Measurements from ENCODE around the gene MPP2.
"Not testable (repeated sequence)": the region's sequence is repeated elsewhere in the genome, so short reads cannot be mapped to it uniquely, and the experiment has no call there.

Gene MPP2

DNA sequence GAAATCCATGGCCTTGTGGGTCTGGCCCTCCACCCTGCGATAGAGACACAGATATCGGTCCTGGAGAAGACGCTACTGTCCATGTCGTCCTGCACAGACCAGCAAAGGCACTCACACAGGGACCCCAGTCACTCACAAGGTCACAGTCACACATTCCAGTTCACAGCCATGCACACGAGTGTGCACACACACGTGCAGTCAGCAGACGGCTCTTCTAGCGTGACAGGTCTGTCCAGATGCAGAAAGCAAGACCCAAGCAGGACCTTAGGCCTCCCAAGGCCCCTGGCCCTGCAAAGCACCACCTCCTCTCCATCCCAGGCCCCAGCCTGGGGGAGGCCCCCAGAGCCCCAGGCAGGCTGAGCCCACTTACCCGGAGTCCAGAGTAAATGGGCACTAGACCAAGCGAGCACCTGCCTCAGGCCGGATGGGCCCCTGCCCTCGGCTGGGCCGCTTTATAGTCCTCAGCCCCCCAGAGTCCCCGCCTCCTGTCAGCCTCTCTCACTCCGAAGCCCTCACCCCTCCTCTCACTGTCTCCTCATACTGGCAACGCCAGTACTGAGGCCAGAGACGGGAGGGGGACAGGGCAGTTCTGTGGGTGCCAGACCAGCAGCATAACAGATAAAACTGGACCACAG is 34.8 kb upstream of the MPP2 start, which contains the start of gene PPY:
TSS of gene PPY (minus strand) at position 426 of the 635 bp plus-strand sequence. CDS start 822 bp downstream, outside the sequence.
- ChIA-PET POLR2A (interaction anchor here (1.2 kb wide), 1 partner anchor 41 kb away, joined by 3 read pairs; no protein-coding TSS in a partner anchor), CTCF (interaction anchor here (2.2 to 3.1 kb wide), 3 partner anchors 28 to 52 kb away, joined by 9 to 58 read pairs (median 20); no protein-coding TSS in a partner anchor)

DNA sequence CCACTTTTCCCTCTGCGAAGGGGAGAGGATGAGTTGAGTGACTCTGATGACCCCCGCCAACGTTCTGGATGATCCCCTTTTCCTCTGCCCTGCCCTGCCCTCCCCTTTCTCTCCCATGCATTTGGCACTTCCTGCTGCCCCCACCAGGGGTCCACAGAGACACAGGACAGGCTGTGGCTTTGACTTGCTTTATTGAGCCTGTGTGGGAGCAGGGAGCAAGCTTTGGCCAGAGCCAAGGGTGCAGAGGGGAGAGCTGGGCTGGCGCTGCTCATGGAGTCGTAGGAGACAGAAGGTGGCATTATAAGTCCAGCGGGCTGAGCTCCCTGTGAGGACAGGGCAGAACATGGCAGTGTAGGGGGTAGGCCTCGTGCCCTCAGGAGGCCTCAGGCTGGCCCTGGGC is 33.3 kb upstream of the MPP2 start:
- TF ChIP-seq L3MBTL2 (conservative IDR thresholded peaks at IDR 0.05) (no peak), HDGF (IDR thresholded peaks at IDR 0.05; ENCODE audit: borderline replicate concordance) (no peak), SUZ12 (IDR thresholded peaks at IDR 0.05) (no peak), BHLHE40 (IDR thresholded peaks at IDR 0.05; ENCODE audit: borderline replicate concordance) (no peak), TARDBP (IDR thresholded peaks at IDR 0.05) (no peak), FOXM1 (IDR thresholded peaks at IDR 0.05; ENCODE audit: borderline replicate concordance) (no peak), ELF4 (IDR thresholded peaks at IDR 0.05) (no peak)
- ChIA-PET POLR2A (interaction anchor here (0.8 to 0.9 kb wide), 2 partner anchors 17 to 43 kb away, joined by 3 read pairs; no protein-coding TSS in a partner anchor), CTCF (interaction anchor here (0.6 to 2.3 kb wide), 9 partner anchors 12 to 228 kb away, joined by 3 to 7 read pairs (median 3); partner anchors contain the start of gene MPP2)
- DNase-seq (ENCODE audit: extremely low spot score), result peak; percentile 61

More for the DNA sequence above, 34.8 kb upstream of the MPP2 start, which contains the start of gene PPY:
- DNase-seq (ENCODE audit: extremely low spot score), result no peak
- no peak for TF ChIP-seq ARNT (IDR thresholded peaks at IDR 0.05)
- TF ChIP-seq NFRKB (IDR thresholded peaks at IDR 0.05), result no peak
- TF ChIP-seq SP1 (IDR thresholded peaks at IDR 0.05), result no peak
- TF ChIP-seq HDGF (IDR thresholded peaks at IDR 0.05; ENCODE audit: borderline replicate concordance), result no peak
- no peak for TF ChIP-seq LEF1 (IDR thresholded peaks at IDR 0.05; ENCODE audit: borderline replicate concordance)
- TF ChIP-seq CTBP1 (IDR thresholded peaks at IDR 0.05; ENCODE audit: borderline replicate concordance), result no peak
- no peak for TF ChIP-seq SUZ12 (IDR thresholded peaks at IDR 0.05)
- TF ChIP-seq, protein P1, sequence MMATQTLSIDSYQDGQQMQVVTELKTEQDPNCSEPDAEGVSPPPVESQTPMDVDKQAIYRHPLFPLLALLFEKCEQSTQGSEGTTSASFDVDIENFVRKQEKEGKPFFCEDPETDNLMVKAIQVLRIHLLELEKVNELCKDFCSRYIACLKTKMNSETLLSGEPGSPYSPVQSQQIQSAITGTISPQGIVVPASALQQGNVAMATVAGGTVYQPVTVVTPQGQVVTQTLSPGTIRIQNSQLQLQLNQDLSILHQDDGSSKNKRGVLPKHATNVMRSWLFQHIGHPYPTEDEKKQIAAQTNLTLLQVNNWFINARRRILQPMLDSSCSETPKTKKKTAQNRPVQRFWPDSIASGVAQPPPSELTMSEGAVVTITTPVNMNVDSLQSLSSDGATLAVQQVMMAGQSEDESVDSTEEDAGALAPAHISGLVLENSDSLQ (IDR thresholded peaks at IDR 0.05), result no peak
- no peak for TF ChIP-seq TARDBP (IDR thresholded peaks at IDR 0.05)
- TF ChIP-seq FOXK2 (IDR thresholded peaks at IDR 0.05), result no peak

DNA sequence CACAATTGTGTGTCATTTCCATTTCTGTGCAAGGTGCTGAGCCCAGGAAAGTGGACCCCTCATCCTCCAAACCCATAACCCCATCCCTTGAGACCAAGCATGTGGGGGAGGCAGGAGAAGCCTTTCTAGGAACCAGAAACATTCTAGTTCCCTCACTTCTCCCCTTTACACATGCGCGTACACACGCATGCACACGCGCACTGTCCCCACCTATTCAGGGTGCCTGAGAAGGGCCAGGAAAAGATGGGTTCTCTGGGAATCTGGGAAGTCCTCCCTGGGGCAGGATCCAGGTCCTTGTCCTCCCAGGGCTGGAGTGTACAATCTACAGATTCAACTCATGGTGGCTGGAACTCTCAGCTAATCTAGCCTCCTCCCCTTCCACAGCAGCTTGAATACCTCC is 32.5 kb upstream of the MPP2 start:
- DNase-seq (ENCODE audit: extremely low spot score), result no peak
- ChIA-PET POLR2A (interaction anchor here (1.1 to 2.9 kb wide), 4 partner anchors 11 to 228 kb away, joined by 3 to 9 read pairs (median 6); no protein-coding TSS in a partner anchor), CTCF (interaction anchor here (1.0 to 2.3 kb wide), 4 partner anchors 26 to 229 kb away, joined by 4 to 7 read pairs (median 6); no protein-coding TSS in a partner anchor)
- TF ChIP-seq HDGF (IDR thresholded peaks at IDR 0.05; ENCODE audit: borderline replicate concordance) (no peak), BHLHE40 (IDR thresholded peaks at IDR 0.05; ENCODE audit: borderline replicate concordance) (no peak), LEF1 (IDR thresholded peaks at IDR 0.05; ENCODE audit: borderline replicate concordance) (no peak), ARNT (IDR thresholded peaks at IDR 0.05) (no peak), SUZ12 (IDR thresholded peaks at IDR 0.05) (no peak), TARDBP (IDR thresholded peaks at IDR 0.05) (no peak), FOXM1 (IDR thresholded peaks at IDR 0.05; ENCODE audit: borderline replicate concordance) (no peak), CTBP1 (IDR thresholded peaks at IDR 0.05; ENCODE audit: borderline replicate concordance) (no peak)
- TF ChIP-seq, protein P1 (IDR thresholded peaks at IDR 0.05), result no peak

DNA sequence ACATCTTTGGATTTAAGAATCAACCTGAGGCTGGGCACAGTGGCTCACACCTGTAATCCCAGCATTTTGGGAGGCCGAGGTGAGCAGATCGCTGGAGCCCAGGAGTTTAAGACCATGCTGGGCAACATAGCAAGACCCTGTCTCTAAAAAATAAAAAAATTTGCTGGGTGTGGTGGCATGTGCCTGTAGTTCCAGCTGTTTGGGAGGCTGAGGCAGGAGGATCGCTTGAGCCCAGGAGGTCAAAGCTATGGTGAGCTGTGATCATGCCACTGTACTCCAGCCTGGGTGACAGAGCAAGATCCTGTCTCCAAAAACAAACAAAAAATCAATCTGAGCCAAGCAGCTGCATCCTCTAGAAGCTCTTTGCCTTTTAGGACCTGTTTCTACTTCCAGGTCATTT is 32.1 kb upstream of the MPP2 start:
- POLR2A ChIA-PET, result interaction anchor here (0.9 to 2.9 kb wide), 6 partner anchors 11 to 228 kb away, joined by 3 to 9 read pairs (median 4); no protein-coding TSS in a partner anchor
- DNase-seq (ENCODE audit: extremely low spot score), result not testable (repeated sequence)
- CTCF ChIA-PET, result interaction anchor here (1.0 to 2.3 kb wide), 4 partner anchors 25 to 229 kb away, joined by 4 to 7 read pairs (median 6); no protein-coding TSS in a partner anchor

DNA sequence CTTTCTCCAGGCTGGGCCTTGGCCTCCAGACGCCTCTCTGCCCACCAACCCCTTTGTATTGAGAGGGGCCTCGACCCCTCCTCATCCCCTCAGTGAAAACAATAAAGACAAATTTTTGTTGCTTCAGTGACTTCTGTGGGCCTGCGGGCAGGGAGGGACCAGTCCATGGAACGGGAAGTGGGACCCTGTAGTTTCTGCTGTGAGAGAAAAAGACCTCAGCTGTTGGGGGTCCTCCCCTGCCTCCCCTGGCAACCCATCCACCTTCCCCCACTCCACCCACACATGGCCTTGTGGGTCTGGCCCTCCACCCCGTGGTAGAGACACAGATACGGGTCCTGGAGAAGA is 31.5 kb upstream of the MPP2 start:
- ChIA-PET CTCF (interaction anchor here (0.9 to 1.3 kb wide), 3 partner anchors 29 to 70 kb away, joined by 3 to 6 read pairs (median 3); no protein-coding TSS in a partner anchor), POLR2A (interaction anchor here (0.9 to 2.9 kb wide), 9 partner anchors 12 to 248 kb away, joined by 3 to 9 read pairs (median 6); partner anchors contain the start of gene TMUB2)
- DNase-seq (ENCODE audit: extremely low spot score), result no peak
- no peak for TF ChIP-seq ELF4 (IDR thresholded peaks at IDR 0.05)
- TF ChIP-seq, protein P1 (IDR thresholded peaks at IDR 0.05), result no peak
- TF ChIP-seq L3MBTL2 (conservative IDR thresholded peaks at IDR 0.05), result no peak
- TF ChIP-seq BHLHE40 (IDR thresholded peaks at IDR 0.05; ENCODE audit: borderline replicate concordance), result no peak
- TF ChIP-seq ARNT (IDR thresholded peaks at IDR 0.05), result no peak
- no peak for TF ChIP-seq SP1 (IDR thresholded peaks at IDR 0.05)
- no peak for TF ChIP-seq ZNF384 (IDR thresholded peaks at IDR 0.05)
- TF ChIP-seq TARDBP (IDR thresholded peaks at IDR 0.05), result no peak
- no peak for TF ChIP-seq LEF1 (IDR thresholded peaks at IDR 0.05; ENCODE audit: borderline replicate concordance)
- TF ChIP-seq CTBP1 (IDR thresholded peaks at IDR 0.05; ENCODE audit: borderline replicate concordance), result no peak

DNA sequence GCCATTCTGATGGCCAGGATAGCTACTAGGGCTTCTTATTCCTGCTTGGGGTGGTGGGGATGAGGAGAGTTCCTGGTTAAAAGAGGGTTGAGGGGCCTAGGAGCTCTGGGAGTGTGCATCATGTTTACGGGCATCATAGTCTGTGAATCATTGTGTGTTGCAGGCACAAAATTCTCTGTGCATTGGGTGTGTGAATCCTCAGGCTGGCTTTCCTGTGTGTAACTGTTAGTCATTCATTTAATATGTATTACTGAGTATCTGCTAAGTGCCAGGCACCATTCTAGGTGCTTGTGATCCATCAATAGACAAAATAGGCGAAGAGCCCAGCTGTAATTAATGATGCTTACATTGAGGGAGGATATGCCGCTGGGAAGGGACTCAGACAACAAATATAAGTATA is 29.1 kb upstream of the MPP2 start:
- ChIA-PET CTCF (no interaction called here), POLR2A (interaction anchor here (1.3 kb wide), 1 partner anchor 47 kb away, joined by 3 read pairs; no protein-coding TSS in a partner anchor)
- no peak for TF ChIP-seq FOXM1 (IDR thresholded peaks at IDR 0.05; ENCODE audit: borderline replicate concordance)
- TF ChIP-seq NFRKB (IDR thresholded peaks at IDR 0.05), result no peak
- TF ChIP-seq L3MBTL2 (conservative IDR thresholded peaks at IDR 0.05), result no peak
- no peak for TF ChIP-seq ELF4 (IDR thresholded peaks at IDR 0.05)
- TF ChIP-seq SP1 (IDR thresholded peaks at IDR 0.05), result no peak
- TF ChIP-seq LEF1 (IDR thresholded peaks at IDR 0.05; ENCODE audit: borderline replicate concordance), result no peak
- no peak for TF ChIP-seq SUZ12 (IDR thresholded peaks at IDR 0.05)
- TF ChIP-seq ZNF384 (IDR thresholded peaks at IDR 0.05), result no peak
- no peak for TF ChIP-seq TARDBP (IDR thresholded peaks at IDR 0.05)
- TF ChIP-seq BHLHE40 (IDR thresholded peaks at IDR 0.05; ENCODE audit: borderline replicate concordance), result no peak
- no peak for DNase-seq (ENCODE audit: extremely low spot score)

All from HEK293T (cell line).